HepG2 (cell line): ENCODE data around the gene SEMA3G. TPM values are rescaled to one million over a fixed set of nuclear protein-coding genes. Genes with fewer than 3 reads are reported as not detected.
A peak's percentile ranks its signal among the peaks of the same experiment; 100 is the strongest.

Source experiments
- ATAC-seq: fragments of 200-7000 bp; cut with Tn5 transposase; 3 replicates; pipeline ENCODE4 v1.9.1; 2020; ENCODE audit warnings: mild to moderate bottlenecking, moderate library complexity
- BruUV-seq: library from RNA; stranded (reverse); fragments of 400-500 nt; replicated peaks from 2 replicates; lab custom pipeline; 2021; lab: Mats Ljungman, UMichigan
- CTCF ChIA-PET: fragments of 300-600 bp; formaldehyde crosslinking; extraction: SDS; loops from one replicate; lab custom pipeline; 2021; ENCODE audit warnings: low total read pairs, inconsistent platforms, low intra/inter-chr PET ratio; lab: Yijun Ruan, JAX
- POLR2A ChIA-PET: fragments of 350-600 bp; sonication (Branson Sonifier 250); formaldehyde crosslinking; loops from one replicate; lab custom pipeline; 2020; ENCODE audit warnings: antibody characterized with exemption, inconsistent platforms; lab: Yijun Ruan, JAX
- DNase-seq: peaks from one replicate; pipeline ENCODE4 v3.0.0-alpha.2; 2015; ENCODE audit warnings: low spot score
- FAIRE-seq: peaks from 3 replicates; lab custom pipeline; 2011; peaks lifted over from hg19 to GRCh38; lab: Jason Lieb, UNC
- H2AFZ ChIP-seq: one replicate; pipeline ENCODE4 v1.6.1; 2011; ENCODE audit warnings: low read length, inconsistent platforms
- H3K27ac ChIP-seq: fragments of 300-600 bp; 3 replicates; pipeline ENCODE4 v1.8.0; 2011; ENCODE audit warnings: mixed run types, mild to moderate bottlenecking, mixed read lengths, low read length, inconsistent platforms; ENCODE audit not compliant: insufficient read depth; ENCODE audit errors: extremely low read length
- H3K27me3 ChIP-seq, 2 experiments: fragments of 200-600 bp in 1 of 2; 2 replicates in 1 of 2; 3 replicates in 1 of 2; pipeline versions ENCODE4 v1.6.0 to v1.8.0; 2011; ENCODE audit warnings: low read length in 2 of 2, mild to moderate bottlenecking in 2 of 2, moderate library complexity in 2 of 2, inconsistent platforms in 1 of 2; ENCODE audit not compliant: insufficient read depth in 2 of 2, control insufficient read depth in 1 of 2
- H3K36me3 ChIP-seq, 2 experiments: fragments of 200-600 bp in 1 of 2; replicated peaks in 1 of 2; 2 replicates in 1 of 2; 3 replicates in 1 of 2; pipeline versions ENCODE4 v1.5.1 to v1.8.0; 2011; ENCODE audit warnings: low read length in 2 of 2, inconsistent platforms in 1 of 2; ENCODE audit not compliant: insufficient read depth in 2 of 2, control insufficient read depth in 1 of 2
- H3K4me1 ChIP-seq: 2 replicates; pipeline ENCODE4 v1.5.1; 2012; ENCODE audit warnings: low read length, inconsistent platforms; ENCODE audit not compliant: insufficient read depth
- H3K4me2 ChIP-seq: 2 replicates; pipeline ENCODE4 v1.6.0; 2011; ENCODE audit warnings: low read depth, low read length, inconsistent platforms
- H3K4me3 ChIP-seq, 3 experiments: fragments of 200-600 bp in 1 of 3; sonication (generic), shearing (Covaris generic) in 1 of 3; replicated peaks in 1 of 3; 2 replicates each; pipeline ENCODE4 v1.5.1; 2011 to 2016; ENCODE audit warnings: low read length in 3 of 3, inconsistent platforms in 2 of 3, low read depth in 2 of 3, mild to moderate bottlenecking in 2 of 3, control low read depth in 1 of 3, mixed read lengths in 1 of 3; ENCODE audit not compliant: insufficient read depth in 1 of 3
- H3K79me2 ChIP-seq: one replicate; pipeline ENCODE4 v1.6.1; 2011; ENCODE audit warnings: low read length, inconsistent platforms; ENCODE audit not compliant: insufficient read depth
- H3K9ac ChIP-seq: 2 replicates; pipeline ENCODE4 v1.6.0; 2011; ENCODE audit warnings: mild to moderate bottlenecking, low read depth, low read length, inconsistent platforms; ENCODE audit not compliant: insufficient read depth
- H3K9me3 ChIP-seq: 2 replicates; pipeline ENCODE4 v1.5.1; 2012; ENCODE audit warnings: mild to moderate bottlenecking, low read length
- H4K20me1 ChIP-seq: 2 replicates; pipeline ENCODE4 v1.6.0; 2011; ENCODE audit warnings: inconsistent platforms, mild to moderate bottlenecking, low read length, moderate library complexity; ENCODE audit not compliant: insufficient read depth
- AGO2 ChIP-seq: fragments of 200-400 bp; formaldehyde crosslinking; optimal IDR thresholded peaks from 2 replicates; pipeline ENCODE3; 2017; ENCODE audit warnings: mild to moderate bottlenecking, low read depth, low read length, moderate library complexity
- BORCS8-MEF2B ChIP-seq: sonication (generic); formaldehyde crosslinking; IDR thresholded peaks from 2 replicates; pipeline ENCODE4 v1.8.0; 2022; ENCODE audit warnings: mild to moderate bottlenecking, missing genetic modification reagents
- CENPX ChIP-seq: sonication (generic); formaldehyde crosslinking; IDR thresholded peaks from 2 replicates; pipeline ENCODE4 v1.9.0; 2021; ENCODE audit warnings: mild to moderate bottlenecking, missing genetic modification reagents, moderate library complexity
- HMG20A ChIP-seq: IDR thresholded peaks from 2 replicates; pipeline ENCODE4 v1.6.1; 2016; ENCODE audit warnings: borderline replicate concordance
- MBNL3 ChIP-seq: fragments of 250-450 bp; sonication (Bioruptor Pico); conservative IDR thresholded peaks from 2 replicates; pipeline ENCODE4 v1.8.0; 2022; ENCODE audit warnings: mild to moderate bottlenecking, inconsistent platforms
- MIER2 ChIP-seq: IDR thresholded peaks from 2 replicates; pipeline ENCODE4 v1.6.1; 2016; ENCODE audit warnings: missing biosample characterization, missing genetic modification reagents
- NFE2L1 ChIP-seq: sonication (generic); formaldehyde crosslinking; IDR thresholded peaks from 2 replicates; pipeline ENCODE4 v1.4.0; 2020; ENCODE audit warnings: missing genetic modification reagents, mild to moderate bottlenecking, borderline replicate concordance
- ONECUT2 ChIP-seq: sonication (generic); formaldehyde crosslinking; IDR thresholded peaks from 2 replicates; pipeline ENCODE4 v1.4.0; 2020; ENCODE audit warnings: missing genetic modification reagents
- PCBP1 ChIP-seq: fragments of 200-400 bp; formaldehyde crosslinking; IDR thresholded peaks from 2 replicates; pipeline ENCODE4 v1.6.1; 2017; ENCODE audit warnings: mild to moderate bottlenecking, low read depth, low read length, borderline replicate concordance
- PLRG1 ChIP-seq: fragments of 450-650 bp; conservative IDR thresholded peaks from 2 replicates; pipeline ENCODE4 v1.6.1; 2016
- RCOR2 ChIP-seq: IDR thresholded peaks from 2 replicates; pipeline ENCODE4 v1.6.1; 2016; ENCODE audit warnings: missing biosample characterization, missing genetic modification reagents
- SOX13 ChIP-seq, 3 experiments: fragments of 450-650 bp in 1 of 3; sonication (generic) in 1 of 3; formaldehyde crosslinking in 1 of 3; IDR thresholded peaks in 2 of 3; conservative IDR thresholded peaks in 1 of 3; 2 replicates each; pipeline versions ENCODE4 v1.5.0 to v1.6.1; 2016 to 2020; ENCODE audit warnings: antibody characterized with exemption in 1 of 3, mild to moderate bottlenecking in 1 of 3, missing compliant biosample characterization in 1 of 3, missing genetic modification reagents in 1 of 3, moderate library complexity in 1 of 3
- TRIM24 ChIP-seq: sonication (generic); formaldehyde crosslinking; IDR thresholded peaks from 2 replicates; pipeline ENCODE4 v1.8.0; 2022; ENCODE audit warnings: mild to moderate bottlenecking, missing genetic modification reagents
- YY1 ChIP-seq: IDR thresholded peaks from 2 replicates; pipeline ENCODE4 v1.6.1; 2011; ENCODE audit warnings: low read length, low read depth, moderate library complexity, mild to moderate bottlenecking; ENCODE audit not compliant: insufficient read depth, insufficient replicate concordance
- ZNF546 ChIP-seq: sonication (generic); formaldehyde crosslinking; conservative IDR thresholded peaks from 2 replicates; pipeline ENCODE4 v1.8.1; 2023; ENCODE audit warnings: mild to moderate bottlenecking, missing genetic modification reagents
- ZNF615 ChIP-seq: sonication (generic); formaldehyde crosslinking; IDR thresholded peaks from 2 replicates; pipeline ENCODE4 v1.5.0; 2020; ENCODE audit warnings: mild to moderate bottlenecking, missing genetic modification reagents, borderline replicate concordance
- ZNF720 ChIP-seq: sonication (generic); formaldehyde crosslinking; IDR thresholded peaks from 2 replicates; pipeline ENCODE4 v1.4.0; 2020; ENCODE audit warnings: missing genetic modification reagents
- ZNF747 ChIP-seq: sonication (generic); formaldehyde crosslinking; IDR thresholded peaks from 2 replicates; pipeline ENCODE4 v1.8.1; 2023; ENCODE audit warnings: missing genetic modification reagents, mild to moderate bottlenecking, borderline replicate concordance
- ZNF780A ChIP-seq: sonication (generic); formaldehyde crosslinking; IDR thresholded peaks from 2 replicates; pipeline ENCODE4 v1.8.0; 2022; ENCODE audit warnings: mild to moderate bottlenecking, missing genetic modification reagents, moderate library complexity
- WGBS: methylation state at CpG from one replicate; pipeline ENCODE4 v1.1.6; 2017; ENCODE audit warnings: low lambda C conversion rate; 5-methylcytosine and 5-hydroxymethylcytosine counted together
- in situ Hi-C: cut with HindIII; loops from 2 replicates; pipeline ENCODE4 v1.10.0; 2017; ENCODE audit warnings: low pct_unique_long_range_greater_than_20kb; ENCODE audit not compliant: extremely low pct_ligation_motif_present
- intact Hi-C: fragments of 100-400 bp; cut with micrococcal nuclease; formaldehyde crosslinking; loops from one replicate; pipeline ENCODE4 v1.10.0; 2022; ENCODE audit not compliant: unreplicated experiment
- polyA plus RNA-seq, 8 experiments: library from polyadenylated mRNA; depleted of rRNA in 3 of 8; stranded (reverse) in 7 of 8; unstranded in 1 of 8; fragments of >200 nt; fragmentation: Illumina TruSeq in 4 of 8; extraction: Trizol in 4 of 8; gene quantifications; 2 replicates each; pipeline versions ENCODE4 v1.2.1 to v1.2.3, GENCODE V29; 2011 to 2016; ENCODE audit warnings: low read depth in 4 of 8, missing spikeins in 1 of 8, mixed read lengths in 1 of 8; ENCODE audit not compliant: insufficient read depth in 1 of 8
- total RNA-seq, 5 experiments: library from RNA; depleted of rRNA; stranded (reverse); fragments of >200 nt; fragmentation: Illumina TruSeq; extraction: Trizol; gene quantifications; 2 replicates each; pipeline ENCODE4 v1.2.3, GENCODE V29; 2016; ENCODE audit warnings: low read depth in 1 of 5

SEMA3G gene
- total and polyA plus RNA-seq, 2 of the 13 experiments (the other 11 are each of a cell fraction or from before 2014, with no cell fraction given) = 6.1 to 8.3 TPM

GRCh38 chr3:52483577-52484381, 38.9 kb upstream of the SEMA3G start (continued):
- no peak for TF ChIP-seq SOX13 (IDR thresholded peaks at IDR 0.05)
- peak in 1 of 2 experiments; percentile 35; a peak in 1 of 4 replicates for TF ChIP-seq SOX13 (CRISPR knock-in tag; conservative IDR thresholded peaks at IDR 0.05 in 1 of 2, IDR thresholded peaks at IDR 0.05 in 1 of 2)
- TF ChIP-seq PCBP1 = no peak
- TF ChIP-seq ZNF615 (CRISPR knock-in tag) = no peak
- TF ChIP-seq PLRG1 = no peak
- no peak for TF ChIP-seq MBNL3 (CRISPR knock-in tag)
- TF ChIP-seq ZNF780A (CRISPR knock-in tag) = no peak
- no peak for TF ChIP-seq TRIM24
- TF ChIP-seq MIER2 (CRISPR knock-in tag) = no peak
- TF ChIP-seq CENPX (CRISPR knock-in tag) = no peak
- no peak for TF ChIP-seq BORCS8-MEF2B
- no peak for TF ChIP-seq HMG20A

- CTCF ChIA-PET = no interaction called here
- intact Hi-C loops = no loop called here
- H3K4me2 ChIP-seq = no peak overlapping the region
- no peak overlapping the region for H2AFZ ChIP-seq
- BruUV-seq = no TSS peak
- DNase-seq = no peak
- H3K9me3 ChIP-seq = no peaks in the 10 kb centered on the region
- TF ChIP-seq ZNF747 (CRISPR knock-in tag) (no peak), ONECUT2 (CRISPR knock-in tag) (no peak), YY1 (no peak), ZNF720 (CRISPR knock-in tag) (no peak), AGO2 (peak; percentile 66), RCOR2 (CRISPR knock-in tag) (no peak), NFE2L1 (CRISPR knock-in tag) (no peak), ZNF546 (CRISPR knock-in tag) (no peak)
- TF ChIP-seq, all 625 proteins: peak for 1
- H3K9ac ChIP-seq = no peak overlapping the region
- H4K20me1 ChIP-seq = no peaks in the 10 kb centered on the region
- in situ Hi-C loops = no loop called here
- FAIRE-seq (no peak), ATAC-seq (peak; percentile 13)
- POLR2A ChIA-PET = no interaction called here
- no peaks in the 10 kb centered on the region for H3K79me2 ChIP-seq
- H3K4me3 ChIP-seq = no peak overlapping the region
- WGBS = 100% methylated on average over 3 of the region's 14 CpGs
- H3K4me1 ChIP-seq = peaks cover 11% of the 10 kb centered on the region; the same call in 1 of the 2 replicates
- H3K36me3 ChIP-seq = peaks cover 21 to 59% of the 10 kb centered on the region in 2 experiments
- H3K27ac ChIP-seq = no peak overlapping the region
- no peaks in the 10 kb centered on the region for H3K27me3 ChIP-seq
Measured at GRCh38 chr3:52483081-52483480, 38.2 kb upstream of the SEMA3G start.
